HG03442 (cell line): ENCODE data around the gene MFSD2A.
"Not testable (repeated sequence)": the region's sequence is repeated elsewhere in the genome, so short reads cannot be mapped to it uniquely, and the experiment has no call there.

ENCODE experiments used
- ATAC-seq: cut with Tn5 transposase; IDR thresholded peaks from one replicate; pipeline ENCODE4 v1.9.1; 2021; ENCODE audit warnings: mild to moderate bottlenecking, moderate library complexity; ENCODE audit not compliant: unreplicated experiment

MFSD2A gene

DNA sequence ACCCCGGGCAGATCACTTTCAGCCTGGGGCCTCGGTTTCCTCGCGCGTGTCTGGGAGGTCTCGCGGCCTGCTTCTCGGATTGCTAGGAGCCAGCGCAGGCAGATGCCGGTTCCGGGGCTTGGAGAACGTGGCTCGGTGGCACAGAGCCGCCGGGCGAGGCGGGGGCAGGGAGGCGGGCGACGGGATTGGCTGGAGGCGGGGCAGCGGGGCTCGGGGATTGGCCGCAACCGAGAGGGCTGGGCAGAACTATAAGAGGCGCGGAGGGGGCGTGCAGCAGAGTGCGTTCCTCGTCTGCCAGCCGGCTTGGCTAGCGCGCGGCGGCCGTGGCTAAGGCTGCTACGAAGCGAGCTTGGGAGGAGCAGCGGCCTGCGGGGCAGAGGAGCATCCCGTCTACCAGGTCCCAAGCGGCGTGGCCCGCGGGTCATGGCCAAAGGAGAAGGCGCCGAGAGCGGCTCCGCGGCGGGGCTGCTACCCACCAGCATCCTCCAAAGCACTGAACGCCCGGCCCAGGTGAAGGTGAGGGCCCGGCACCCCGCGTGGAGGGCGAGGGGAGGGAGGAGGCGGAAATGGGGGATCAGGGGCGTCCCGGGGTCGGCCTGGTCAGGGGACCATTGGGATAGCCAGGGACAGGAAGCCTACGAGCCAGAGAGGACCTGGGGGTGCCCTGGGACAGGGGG lies at the start of gene MFSD2A:
MFSD2A (plus strand) TSS at position 276 of the 677 bp plus-strand sequence; CDS start at position 424, 148 bp downstream.
- ATAC-seq: peak; percentile 75

GRCh38 chr1:39905172-39905571 lies 49.8 kb upstream of the MFSD2A start:
- no peak for ATAC-seq

DNA sequence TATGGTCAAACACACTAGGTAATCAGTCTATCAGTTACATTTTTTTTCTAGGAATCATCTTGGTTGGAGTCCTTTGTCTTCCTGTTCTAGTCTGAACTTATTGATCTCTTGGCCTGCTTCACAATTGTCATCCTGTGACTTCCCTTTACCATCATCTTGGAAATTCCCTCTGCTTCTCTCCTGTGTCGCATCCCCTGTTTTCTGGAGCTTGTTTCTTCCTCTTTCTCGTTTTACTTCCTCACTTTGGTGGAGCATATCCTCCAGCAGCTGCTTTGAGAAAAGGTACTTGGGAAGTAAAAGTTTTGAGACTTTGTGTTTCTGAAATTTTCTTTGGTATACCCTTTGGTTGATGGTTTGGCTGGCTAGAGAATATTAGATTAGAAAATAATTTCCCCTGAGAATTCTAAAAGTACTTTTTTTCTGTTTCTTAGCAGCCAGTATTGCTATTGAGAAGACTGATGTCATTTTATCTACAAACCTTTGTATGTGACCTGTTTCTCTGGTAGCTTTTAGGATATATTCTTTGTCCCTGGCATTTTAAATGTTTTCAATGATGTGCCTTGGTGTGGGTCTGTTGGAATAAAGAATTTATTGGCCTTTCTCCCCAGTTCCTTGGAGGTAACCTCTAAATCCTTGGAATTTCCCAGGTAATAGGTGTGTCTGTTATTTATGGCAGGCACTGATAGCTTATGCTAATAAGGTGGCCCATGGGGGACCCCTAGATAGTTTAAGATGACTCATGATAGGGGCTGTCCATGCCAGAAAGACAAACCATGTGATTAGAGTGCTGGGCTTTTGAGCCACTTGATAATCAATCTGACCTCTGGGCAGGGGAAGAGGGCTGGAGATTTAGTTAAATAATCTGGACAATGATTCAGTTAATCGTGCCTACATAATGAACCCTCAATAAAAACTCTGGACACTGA lies 47.2 kb upstream of the MFSD2A start:
- ATAC-seq: no peak

DNA sequence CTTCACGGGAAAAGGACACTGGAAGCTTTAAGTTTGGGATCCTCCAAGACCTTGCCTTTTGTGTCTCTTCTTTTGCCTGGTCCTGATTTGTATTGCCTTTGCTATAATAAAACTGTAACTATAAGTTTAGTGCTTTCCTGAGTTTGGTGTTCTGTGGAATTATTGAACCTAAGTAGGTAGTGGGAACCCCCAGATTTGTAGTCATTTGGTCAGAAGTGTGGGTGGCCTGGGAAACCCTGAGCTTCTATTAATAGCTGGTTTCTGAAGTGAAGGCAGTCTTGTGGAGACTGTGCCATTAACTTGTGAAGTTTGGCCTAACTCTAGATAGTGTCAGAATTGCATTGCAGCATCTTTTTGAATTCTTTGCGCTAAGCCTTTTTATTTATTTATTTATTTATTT lies 46.4 kb upstream of the MFSD2A start:
- ATAC-seq: no peak

DNA sequence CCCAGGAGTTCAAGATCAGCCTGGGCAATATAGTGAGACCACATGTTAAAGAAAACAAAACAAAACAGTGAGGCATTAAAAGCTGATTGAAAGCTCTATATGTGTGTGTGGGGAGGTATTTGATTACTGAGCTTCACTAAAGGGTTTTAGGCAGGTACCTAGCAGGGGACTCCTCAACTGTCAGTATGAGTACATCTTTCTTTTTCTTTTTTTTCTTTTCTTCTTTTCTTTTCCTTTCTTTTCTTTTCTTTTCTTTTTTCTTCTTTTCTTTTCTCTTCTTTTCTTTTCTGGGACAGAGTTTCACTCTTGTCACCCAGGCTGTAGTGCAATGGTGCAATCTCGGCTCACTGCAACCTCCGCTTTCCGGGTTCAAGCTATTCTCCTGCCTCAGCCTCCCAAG lies 44.7 kb upstream of the MFSD2A start:
- no peak for ATAC-seq

- not testable (repeated sequence) for ATAC-seq
Measured at GRCh38 chr1:39913136-39913535, 41.8 kb upstream of the MFSD2A start.

DNA sequence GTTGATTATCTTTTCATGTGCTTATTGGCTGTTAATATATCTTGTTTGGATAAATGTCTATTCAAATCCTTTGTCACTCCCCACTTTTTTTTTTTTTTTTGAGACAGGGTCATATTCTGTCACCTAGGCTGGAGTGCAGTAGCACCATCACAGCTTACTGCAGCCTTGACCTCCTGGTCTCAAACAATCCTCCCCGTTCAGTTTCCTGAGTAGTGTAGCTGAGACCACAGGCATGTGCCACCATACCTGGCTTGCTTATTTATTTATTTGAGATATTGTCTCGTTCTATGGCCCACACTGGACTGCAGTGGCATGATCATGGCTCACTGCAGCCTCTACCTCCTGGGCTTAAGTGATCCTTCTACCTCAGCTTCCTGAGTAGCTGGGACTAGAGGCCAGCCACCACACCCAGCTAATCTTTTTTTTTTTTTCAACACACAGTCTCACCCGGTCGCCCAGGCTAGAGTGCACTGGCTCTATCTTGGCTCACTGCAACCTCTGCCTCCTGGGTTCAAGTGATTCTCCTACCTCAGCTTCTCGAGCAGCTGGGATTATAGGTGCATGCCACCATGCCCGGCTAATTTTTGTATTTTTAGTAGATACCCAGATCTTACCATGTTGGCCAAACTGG lies 39.3 kb upstream of the MFSD2A start:
- no peak for ATAC-seq

DNA sequence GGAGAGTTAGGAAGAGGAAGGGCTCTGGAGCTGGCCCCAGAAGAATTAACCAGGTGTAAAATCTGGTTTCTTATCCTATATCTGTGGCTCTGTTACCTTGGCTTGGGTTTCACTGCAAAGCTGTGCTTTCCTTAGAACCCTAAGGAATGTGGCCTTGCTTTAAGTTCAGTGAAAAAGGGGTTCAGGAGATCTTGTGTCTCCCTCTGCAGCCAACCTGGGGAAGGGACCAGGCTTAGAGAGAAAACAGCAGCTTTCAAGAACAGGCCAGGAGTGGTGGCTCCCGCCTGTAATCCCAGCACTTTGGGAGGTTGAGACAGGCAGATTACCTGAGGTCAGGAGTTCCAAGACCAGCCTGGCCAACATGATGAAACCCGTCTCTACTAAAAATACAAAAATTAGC lies 37.1 kb upstream of the MFSD2A start:
- no peak for ATAC-seq

GRCh38 chr1:39919545-39919944 lies 35.4 kb upstream of the MFSD2A start:
- ATAC-seq: no peak

- ATAC-seq: no peak
Measured at GRCh38 chr1:39922251-39922688, 32.7 kb upstream of the MFSD2A start.

DNA sequence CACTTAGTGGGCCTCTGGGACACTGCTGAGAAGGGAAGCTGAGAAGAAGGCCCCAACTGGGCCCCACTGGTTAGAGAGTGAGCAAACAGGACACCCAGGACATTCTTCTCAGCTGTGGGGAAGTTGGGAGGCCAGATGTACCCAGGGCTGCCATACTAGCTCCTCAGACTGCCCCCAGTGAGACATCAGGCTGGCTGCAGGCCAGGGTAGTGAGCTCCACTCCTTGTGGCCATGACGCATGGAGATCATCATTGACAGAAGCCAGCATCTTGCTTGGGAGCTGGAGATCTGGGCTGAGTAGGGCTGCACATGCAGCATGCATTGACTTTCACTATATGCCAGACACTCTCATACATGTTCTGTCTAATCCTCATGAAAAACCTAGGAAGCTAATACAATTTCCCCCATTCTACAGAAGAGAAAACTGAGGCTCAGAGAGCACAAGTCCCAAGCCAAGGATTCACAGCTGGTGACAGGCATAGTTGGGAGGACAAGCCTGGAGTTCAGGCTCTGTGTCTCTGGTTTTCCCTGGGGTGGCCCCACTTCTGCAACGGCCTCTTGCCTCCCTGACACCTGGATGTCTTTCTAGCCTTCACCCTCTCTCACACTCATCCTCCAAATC lies 29.1 kb upstream of the MFSD2A start:
- ATAC-seq: no peak

DNA sequence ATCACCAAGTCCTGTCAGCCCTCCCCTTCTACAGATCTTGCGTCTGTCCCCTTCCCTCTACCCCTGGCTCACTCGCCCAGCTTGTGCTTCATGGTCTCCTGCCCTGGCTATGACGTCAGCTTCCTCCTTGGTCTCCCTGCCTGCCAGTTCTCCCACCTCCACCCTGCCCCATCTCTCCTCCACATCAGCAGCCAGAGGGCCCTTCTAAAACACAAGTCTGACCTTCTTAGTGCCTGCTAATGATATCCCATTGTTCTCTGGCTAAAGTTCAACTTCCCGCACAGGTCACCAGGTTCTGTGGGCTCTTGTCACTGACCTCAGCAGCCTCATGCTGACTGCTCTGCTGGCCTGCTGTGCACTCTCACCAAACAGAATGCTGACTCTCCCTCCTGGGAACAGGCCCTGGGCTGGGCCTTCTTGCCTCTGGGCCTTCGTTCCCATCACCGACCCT lies 28.6 kb upstream of the MFSD2A start:
- ATAC-seq: no peak

DNA sequence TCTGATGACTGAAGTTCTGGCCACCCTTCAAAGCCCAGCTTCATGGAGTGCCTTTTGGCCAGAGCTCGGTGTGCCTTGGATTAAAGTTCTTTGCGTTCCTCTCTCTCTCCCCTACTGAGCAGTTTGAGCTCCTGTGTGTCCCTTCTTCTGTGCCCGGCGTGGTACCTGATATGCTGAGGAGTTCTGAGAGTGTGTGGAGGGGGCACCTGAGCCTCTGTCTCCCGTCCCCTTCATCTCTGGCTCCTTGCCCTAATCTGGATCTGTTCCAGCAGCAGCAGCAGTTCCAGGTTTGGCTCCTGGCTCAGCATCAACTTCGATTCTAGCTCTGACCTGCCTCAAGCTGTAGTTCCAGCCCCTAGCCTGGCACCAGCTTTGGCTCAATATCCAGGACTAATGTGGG lies 28.1 kb upstream of the MFSD2A start:
- ATAC-seq: no peak

DNA sequence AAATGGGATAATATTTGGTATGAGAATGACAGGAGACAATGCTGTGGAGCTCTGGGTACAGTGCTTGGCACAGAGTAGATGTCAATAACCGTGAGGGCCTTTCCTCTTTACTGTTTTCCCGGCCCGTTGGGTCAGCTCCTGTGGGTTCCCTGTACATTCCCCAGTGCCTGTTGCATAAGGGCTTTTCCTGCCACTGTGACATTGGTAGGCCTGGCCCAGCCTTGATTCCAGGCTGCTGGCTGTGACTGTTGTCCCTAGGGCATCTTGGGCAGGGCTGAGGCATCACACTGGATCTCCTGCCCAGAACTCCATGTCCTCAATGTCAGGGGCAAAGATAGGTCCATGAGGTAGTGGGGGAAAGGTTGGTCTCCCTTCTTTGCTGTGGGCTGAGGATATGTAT lies 27.4 kb upstream of the MFSD2A start:
- no peak for ATAC-seq

GRCh38 chr1:39928809-39929587 lies 25.9 kb upstream of the MFSD2A start:
- no peak for ATAC-seq

- no peak for ATAC-seq
Measured at GRCh38 chr1:39933956-39934941, 20.7 kb upstream of the MFSD2A start.

DNA sequence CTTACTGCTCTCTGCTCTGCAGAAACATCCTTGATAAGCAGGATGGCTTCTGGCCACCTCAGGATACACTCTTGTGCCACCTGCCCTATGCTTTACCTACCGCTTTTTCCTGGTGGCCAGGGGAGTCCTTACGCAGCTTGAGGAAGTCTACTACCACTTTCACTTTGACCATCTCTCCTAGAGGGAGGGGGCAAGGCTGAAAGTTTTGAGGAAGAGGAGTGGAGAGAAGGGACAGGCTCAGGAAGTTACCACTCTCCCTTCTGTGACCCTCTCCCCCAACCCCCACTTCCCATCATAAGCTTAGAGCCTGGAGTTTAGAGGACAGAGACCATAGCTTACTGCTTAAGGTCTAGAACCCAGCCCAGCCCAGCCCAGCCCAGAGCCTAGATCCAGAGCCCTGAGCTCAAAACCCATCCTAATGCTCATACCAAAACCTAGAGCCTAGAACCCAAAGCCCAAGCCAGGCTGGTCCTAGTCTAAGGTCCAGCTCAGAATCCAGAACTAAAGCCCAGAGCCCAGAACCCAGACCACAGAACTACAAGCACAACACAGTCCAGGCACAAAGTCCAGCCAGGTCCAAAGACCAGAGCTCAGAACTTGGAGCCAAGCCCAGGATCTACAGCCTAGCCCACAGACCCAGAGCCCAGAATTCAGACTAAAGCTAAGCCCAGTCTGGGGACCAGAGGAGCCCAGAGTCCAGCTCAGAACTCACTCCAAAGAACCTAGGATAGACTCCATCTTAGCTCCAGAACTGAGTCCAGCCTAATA lies 18.0 kb upstream of the MFSD2A start:
- no peak for ATAC-seq

GRCh38 chr1:39938856-39939255 lies 16.1 kb upstream of the MFSD2A start:
- no peak for ATAC-seq
